Measurements from ENCODE around the gene MEX3C. TPM values are rescaled to one million over a fixed set of nuclear protein-coding genes. Genes with fewer than 3 reads are reported as not detected.

MEX3C gene
- total RNA-seq, 1 donor from 2014 or later = 53.5 TPM

- peak; percentile 87 for DNase-seq (ENCODE audit: extremely low spot score, unreplicated experiment)
- no peak overlapping the region for H3K4me3 Mint-ChIP-seq (ENCODE audit: unreplicated experiment)
- H3K27ac Mint-ChIP-seq (ENCODE audit: unreplicated experiment) = peak overlapping the region; percentile 77
- no peak for TF ChIP-seq CTCF (IDR thresholded peaks at IDR 0.05)
- H3K4me1 Mint-ChIP-seq (ENCODE audit: unreplicated experiment) = peaks cover 44% of the 10 kb centered on the region
- no peaks in the 10 kb centered on the region for H3K36me3 Mint-ChIP-seq (ENCODE audit: unreplicated experiment)
- no peaks in the 10 kb centered on the region for H3K9me3 Mint-ChIP-seq (ENCODE audit: unreplicated experiment)
- no peaks in the 10 kb centered on the region for H3K27me3 Mint-ChIP-seq (ENCODE audit: unreplicated experiment)
These were observed 60.3 kb downstream of the MEX3C start for GRCh38 chr18:51137026-51137729.

- Mint-ChIP-seq H3K27ac (ENCODE audit: unreplicated experiment) (peak overlapping the region; percentile 77), H3K27me3 (ENCODE audit: unreplicated experiment) (no peaks in the 10 kb centered on the region), H3K9me3 (ENCODE audit: unreplicated experiment) (no peaks in the 10 kb centered on the region), H3K4me3 (ENCODE audit: unreplicated experiment) (no peak overlapping the region), H3K4me1 (ENCODE audit: unreplicated experiment) (peaks cover 44% of the 10 kb centered on the region), H3K36me3 (ENCODE audit: unreplicated experiment) (no peaks in the 10 kb centered on the region)
- TF ChIP-seq CTCF (IDR thresholded peaks at IDR 0.05) = peak; percentile 38
- no peak for DNase-seq (ENCODE audit: extremely low spot score, unreplicated experiment)
These were observed 61.7 kb downstream of the MEX3C start for GRCh38 chr18:51135795-51136194.

- Mint-ChIP-seq H3K4me3 (ENCODE audit: unreplicated experiment) (peak overlapping the region; percentile 44), H3K9me3 (ENCODE audit: unreplicated experiment) (no peaks in the 10 kb centered on the region), H3K27ac (ENCODE audit: unreplicated experiment) (peak overlapping the region; percentile 62), H3K4me1 (ENCODE audit: unreplicated experiment) (peaks cover 44% of the 10 kb centered on the region), H3K27me3 (ENCODE audit: unreplicated experiment) (no peaks in the 10 kb centered on the region), H3K36me3 (ENCODE audit: unreplicated experiment) (no peaks in the 10 kb centered on the region)
- DNase-seq (ENCODE audit: extremely low spot score, unreplicated experiment) = peak; percentile 56
- no peak for TF ChIP-seq CTCF (IDR thresholded peaks at IDR 0.05)
These were observed 62.1 kb downstream of the MEX3C start for GRCh38 chr18:51135364-51135763.

- DNase-seq (ENCODE audit: extremely low spot score, unreplicated experiment) = peak; percentile 11
- TF ChIP-seq CTCF (IDR thresholded peaks at IDR 0.05) = no peak
- no peaks in the 10 kb centered on the region for H3K9me3 Mint-ChIP-seq (ENCODE audit: unreplicated experiment)
- H3K4me1 Mint-ChIP-seq (ENCODE audit: unreplicated experiment) = peaks cover 44% of the 10 kb centered on the region
- H3K4me3 Mint-ChIP-seq (ENCODE audit: unreplicated experiment) = no peak overlapping the region
- no peaks in the 10 kb centered on the region for H3K27me3 Mint-ChIP-seq (ENCODE audit: unreplicated experiment)
- no peak overlapping the region for H3K27ac Mint-ChIP-seq (ENCODE audit: unreplicated experiment)
- no peaks in the 10 kb centered on the region for H3K36me3 Mint-ChIP-seq (ENCODE audit: unreplicated experiment)
These were observed 62.8 kb downstream of the MEX3C start for GRCh38 chr18:51134721-51135120.

GRCh38 chr18:51133580-51134160, 63.8 kb downstream of the MEX3C start:
- Mint-ChIP-seq H3K9me3 (ENCODE audit: unreplicated experiment) (no peaks in the 10 kb centered on the region), H3K27me3 (ENCODE audit: unreplicated experiment) (no peaks in the 10 kb centered on the region), H3K4me3 (ENCODE audit: unreplicated experiment) (no peak overlapping the region), H3K27ac (ENCODE audit: unreplicated experiment) (no peak overlapping the region), H3K36me3 (ENCODE audit: unreplicated experiment) (no peaks in the 10 kb centered on the region), H3K4me1 (ENCODE audit: unreplicated experiment) (peaks cover 44% of the 10 kb centered on the region)
- TF ChIP-seq CTCF (IDR thresholded peaks at IDR 0.05) = no peak
- DNase-seq (ENCODE audit: extremely low spot score, unreplicated experiment) = peak; percentile 78

All from osteocyte (in vitro differentiated cells).